Measurements from ENCODE around the gene PELI2.

PELI2 gene

DNA sequence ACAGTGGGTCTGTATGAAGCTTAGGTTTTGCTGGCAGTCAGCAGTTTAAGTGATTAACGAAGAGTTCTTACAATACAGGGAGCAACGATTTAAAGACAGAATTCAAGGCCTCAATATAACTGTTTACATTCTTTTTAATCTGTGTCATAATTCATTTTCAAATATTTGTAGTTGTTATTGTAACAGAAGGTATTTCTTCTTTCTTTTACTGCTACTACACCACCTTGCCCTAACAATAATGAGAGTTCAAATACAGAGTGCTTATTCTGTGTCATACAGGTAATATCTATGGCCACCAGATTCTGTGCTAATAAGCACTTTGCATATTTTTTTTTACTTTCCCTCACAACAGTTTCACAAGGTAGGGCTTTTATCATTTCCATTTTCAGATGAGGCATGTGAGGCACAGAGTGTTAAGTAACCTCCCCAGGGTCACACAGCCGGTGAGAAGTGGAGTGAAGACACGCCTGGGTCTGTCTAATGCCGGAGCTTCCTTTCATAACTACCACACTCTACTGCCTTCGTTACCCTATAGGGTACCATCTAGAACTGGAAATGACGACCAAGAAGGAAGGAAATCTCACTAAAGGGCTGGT is 81.9 kb downstream of the PELI2 start:
- DNase-seq (ENCODE audit: low read depth in 2 of 2, low spot score in 1 of 2): no peak

DNA sequence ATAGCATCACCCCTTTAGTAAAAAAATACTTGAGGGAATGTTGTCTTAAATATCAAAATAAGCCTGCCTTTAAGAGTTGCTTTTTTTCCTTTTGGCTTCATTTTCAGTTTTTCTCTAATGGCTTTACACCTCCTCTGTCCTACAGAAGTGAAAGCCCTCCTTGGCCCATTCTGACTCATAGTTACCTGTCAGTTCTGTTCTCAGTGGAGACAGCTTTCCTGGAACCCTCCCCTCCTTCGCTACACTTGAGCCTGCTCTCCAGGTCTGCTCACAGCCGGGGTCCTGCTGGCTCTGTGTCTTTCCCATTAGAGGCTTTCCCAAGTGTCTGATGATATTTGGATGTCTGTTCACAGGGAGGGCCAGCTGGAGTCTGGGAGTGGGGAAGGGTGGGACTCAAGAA is 84.0 kb downstream of the PELI2 start:
- no peak for DNase-seq (ENCODE audit: low read depth in 2 of 2, low spot score in 1 of 2)

DNA sequence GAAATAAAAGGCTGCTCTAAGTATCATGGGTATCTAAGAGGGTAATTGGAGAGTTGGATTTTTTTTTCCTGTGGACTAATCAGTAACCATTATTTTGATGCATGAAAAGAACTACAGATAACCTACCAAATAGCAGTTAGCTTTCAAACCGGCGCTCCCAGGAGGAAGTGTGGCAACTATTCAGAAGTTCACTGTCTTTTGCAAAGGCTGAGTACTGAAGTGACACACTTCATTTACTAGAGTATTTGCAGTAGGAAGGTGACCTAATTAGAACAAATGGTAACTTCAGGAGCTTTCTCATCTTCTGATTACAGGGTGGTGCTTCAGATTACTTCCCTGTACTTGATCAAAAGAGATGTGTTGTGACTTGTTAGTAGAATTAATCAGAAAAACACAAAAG is 87.7 kb downstream of the PELI2 start:
- no peak for DNase-seq (ENCODE audit: low read depth in 2 of 2, low spot score in 1 of 2)

DNA sequence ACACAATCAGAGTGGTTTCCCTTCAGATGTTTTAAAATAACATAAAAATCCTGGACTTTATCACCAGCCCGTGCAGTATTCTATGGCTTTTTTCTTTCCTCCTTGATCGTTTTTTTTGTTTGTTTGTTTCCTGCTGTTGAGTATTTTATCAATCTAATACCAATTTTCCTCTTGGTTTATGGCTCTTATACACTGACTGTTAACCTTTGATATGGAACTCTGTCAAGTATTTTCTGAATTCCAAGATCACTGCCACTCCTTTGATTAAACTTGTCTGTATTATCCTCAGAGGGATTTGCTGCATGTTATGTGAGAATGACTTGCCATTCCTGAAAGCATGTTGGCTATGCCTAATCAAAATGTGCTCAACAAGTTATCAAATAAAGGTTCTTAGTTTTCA is 88.4 kb downstream of the PELI2 start:
- no peak for DNase-seq (ENCODE audit: low read depth in 2 of 2, low spot score in 1 of 2)

DNA sequence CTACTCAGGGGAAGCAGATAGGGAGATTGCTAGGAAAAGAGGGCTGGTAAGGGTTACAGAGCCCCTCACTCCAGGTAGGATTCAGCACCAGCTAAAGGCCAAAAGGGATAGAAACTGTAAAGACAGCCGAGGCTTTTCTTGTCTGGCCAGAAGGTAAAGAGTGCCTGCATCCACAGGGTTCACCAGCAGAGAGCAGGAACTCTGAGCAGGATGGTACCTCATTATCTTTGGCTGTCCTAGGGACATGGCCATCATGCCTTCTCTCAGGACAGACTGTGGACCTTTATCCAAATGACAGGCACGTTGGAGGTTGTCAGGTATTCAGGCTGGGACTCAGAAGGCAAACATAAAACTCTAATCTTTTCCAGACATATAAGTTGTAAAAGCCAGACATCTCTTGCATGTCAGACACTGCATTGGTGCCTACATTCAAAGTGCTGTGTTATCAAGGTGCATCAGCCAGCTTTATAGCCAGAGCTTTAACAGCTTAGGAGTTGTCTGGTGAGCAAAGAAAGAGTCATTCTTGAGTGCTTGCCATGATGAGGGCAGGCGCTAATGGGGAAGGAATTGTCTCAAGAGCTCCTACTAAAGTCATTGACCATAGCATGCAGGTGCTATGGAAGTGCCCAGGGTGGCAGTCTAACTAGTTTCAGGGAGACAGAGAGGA is 89.5 kb downstream of the PELI2 start:
- no peak for DNase-seq (ENCODE audit: low read depth in 2 of 2, low spot score in 1 of 2)

DNA sequence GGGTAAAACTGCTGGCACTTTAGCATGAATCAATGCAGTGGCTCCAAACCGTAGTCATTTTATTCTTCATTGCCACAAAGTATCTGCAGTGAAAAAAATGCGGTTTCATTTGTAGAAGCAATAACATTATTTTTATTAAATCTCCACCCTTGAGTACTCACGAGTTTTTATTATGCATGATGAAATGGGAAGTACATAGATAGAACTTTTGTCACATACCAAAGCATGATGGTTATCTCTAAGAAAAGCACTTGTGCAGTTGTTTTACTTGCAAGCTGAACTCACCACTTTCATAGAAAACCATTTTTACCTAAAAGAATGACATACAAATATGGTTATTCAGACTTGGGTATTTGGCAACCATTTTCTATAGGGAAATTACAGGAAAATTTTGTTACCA is 90.3 kb downstream of the PELI2 start:
- DNase-seq (ENCODE audit: low read depth in 2 of 2, low spot score in 1 of 2): no peak

- DNase-seq (ENCODE audit: low read depth in 2 of 2, low spot score in 1 of 2): no peak
These were observed 92.4 kb downstream of the PELI2 start for GRCh38 chr14:56210571-56210970.

DNA sequence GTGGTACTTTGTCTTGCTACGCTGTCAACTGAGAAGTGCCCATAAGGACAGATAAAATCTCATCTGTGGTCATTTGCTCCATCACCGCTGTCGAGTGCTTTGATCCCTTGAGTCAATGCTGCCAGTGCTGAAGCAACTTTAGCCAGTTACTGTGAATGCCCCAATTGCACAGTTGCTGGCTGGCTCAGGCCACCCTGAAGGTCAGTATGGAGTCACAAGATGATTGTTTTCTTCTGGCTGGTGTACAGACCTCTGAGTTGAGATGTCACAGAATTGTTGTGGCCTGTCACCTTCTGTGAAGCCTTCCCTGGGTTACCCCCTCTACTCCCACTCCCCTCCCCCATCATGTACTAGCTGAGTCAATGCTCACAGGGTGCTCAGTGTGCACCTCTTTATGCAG is 92.9 kb downstream of the PELI2 start:
- DNase-seq (ENCODE audit: low read depth in 2 of 2, low spot score in 1 of 2): no peak

GRCh38 chr14:56211844-56212243 is 93.6 kb downstream of the PELI2 start:
- no peak for DNase-seq (ENCODE audit: low read depth in 2 of 2, low spot score in 1 of 2)

DNA sequence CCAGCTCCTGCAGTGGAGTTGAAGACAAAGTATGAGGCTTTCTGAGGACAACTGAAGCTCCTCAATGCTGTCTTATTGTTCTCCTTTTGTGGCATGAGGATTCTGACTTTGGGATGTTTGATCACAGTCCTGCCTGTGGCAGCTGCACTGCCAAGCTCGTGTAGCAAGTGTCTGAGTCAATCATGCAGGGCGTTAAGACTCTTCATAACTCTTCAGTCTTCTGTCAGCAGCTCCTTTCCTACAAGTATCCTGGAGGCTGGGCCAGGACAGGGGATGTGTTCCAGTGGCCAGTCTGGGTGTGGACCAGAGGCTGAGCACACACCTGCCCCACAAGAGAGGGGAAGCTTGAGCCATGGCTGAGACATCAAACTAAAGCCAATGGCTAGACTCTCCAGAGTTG is 94.3 kb downstream of the PELI2 start:
- no peak for DNase-seq (ENCODE audit: low read depth in 2 of 2, low spot score in 1 of 2)

DNA sequence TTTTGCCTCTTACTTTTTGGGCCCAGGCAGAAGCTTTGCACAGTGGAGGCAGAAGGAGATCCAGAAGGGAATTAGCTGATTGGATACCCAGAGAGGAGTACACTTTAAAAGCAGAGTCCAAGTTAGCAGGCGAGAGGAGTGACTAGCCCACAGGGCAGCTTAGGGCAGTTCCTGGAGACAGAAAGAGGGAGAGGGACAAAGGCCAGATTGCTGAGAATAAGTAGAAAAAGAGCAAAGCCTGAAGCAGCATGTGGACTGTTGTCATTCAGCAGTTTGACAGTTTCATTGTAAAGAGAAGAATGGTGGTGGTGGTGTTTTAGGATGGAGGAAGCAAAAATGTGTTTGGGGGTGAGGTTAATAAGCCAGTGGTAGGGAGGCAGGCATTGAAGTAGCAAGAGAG is 95.1 kb downstream of the PELI2 start:
- no peak for DNase-seq (ENCODE audit: low read depth in 2 of 2, low spot score in 1 of 2)

- DNase-seq (ENCODE audit: low read depth in 2 of 2, low spot score in 1 of 2): no peak
These were observed 97.0 kb downstream of the PELI2 start for GRCh38 chr14:56215180-56215579.

- no peak for DNase-seq (ENCODE audit: low read depth in 2 of 2, low spot score in 1 of 2)
These were observed 98.6 kb downstream of the PELI2 start for GRCh38 chr14:56216626-56217379.

DNA sequence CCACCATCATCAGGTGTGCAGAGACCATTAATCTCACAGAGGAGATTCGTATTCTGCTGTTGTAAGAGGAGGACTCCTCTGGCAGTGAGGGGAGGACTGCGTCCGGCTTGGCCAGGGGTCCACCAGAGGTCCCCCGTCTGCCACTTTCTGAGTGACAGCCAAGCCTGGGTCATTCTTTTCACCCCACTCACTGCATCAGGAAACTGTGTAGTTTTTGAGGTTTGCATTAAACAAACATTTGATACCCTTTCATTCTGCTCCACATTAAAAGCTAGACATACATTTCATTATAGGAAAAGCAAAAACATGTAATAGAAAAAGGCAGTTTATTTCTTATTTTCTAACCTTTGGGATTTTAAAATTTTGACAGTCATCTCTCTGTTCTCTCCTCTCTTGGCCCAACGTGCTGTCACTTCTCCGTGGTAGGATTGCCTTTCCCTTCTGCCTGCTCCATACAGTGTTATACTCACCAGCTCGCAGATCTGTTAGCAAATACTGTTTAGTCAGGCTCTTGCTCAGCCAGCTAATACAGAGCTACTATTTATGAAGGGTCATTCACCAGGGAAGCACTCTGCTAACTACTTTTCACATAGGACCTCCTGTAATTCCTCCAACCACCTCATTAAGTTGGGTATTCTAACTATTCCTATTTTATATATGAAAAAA is 99.3 kb downstream of the PELI2 start:
- no peak for DNase-seq (ENCODE audit: low read depth in 2 of 2, low spot score in 1 of 2)

- DNase-seq (ENCODE audit: low read depth in 2 of 2, low spot score in 1 of 2): no peak
These were observed 101.6 kb downstream of the PELI2 start for GRCh38 chr14:56219666-56220413.

- no peak for DNase-seq (ENCODE audit: low read depth in 2 of 2, low spot score in 1 of 2)
These were observed 103.3 kb downstream of the PELI2 start for GRCh38 chr14:56221382-56222128.

- DNase-seq (ENCODE audit: low read depth in 2 of 2, low spot score in 1 of 2): no peak
These were observed 106.0 kb downstream of the PELI2 start for GRCh38 chr14:56224229-56224628.

DNA sequence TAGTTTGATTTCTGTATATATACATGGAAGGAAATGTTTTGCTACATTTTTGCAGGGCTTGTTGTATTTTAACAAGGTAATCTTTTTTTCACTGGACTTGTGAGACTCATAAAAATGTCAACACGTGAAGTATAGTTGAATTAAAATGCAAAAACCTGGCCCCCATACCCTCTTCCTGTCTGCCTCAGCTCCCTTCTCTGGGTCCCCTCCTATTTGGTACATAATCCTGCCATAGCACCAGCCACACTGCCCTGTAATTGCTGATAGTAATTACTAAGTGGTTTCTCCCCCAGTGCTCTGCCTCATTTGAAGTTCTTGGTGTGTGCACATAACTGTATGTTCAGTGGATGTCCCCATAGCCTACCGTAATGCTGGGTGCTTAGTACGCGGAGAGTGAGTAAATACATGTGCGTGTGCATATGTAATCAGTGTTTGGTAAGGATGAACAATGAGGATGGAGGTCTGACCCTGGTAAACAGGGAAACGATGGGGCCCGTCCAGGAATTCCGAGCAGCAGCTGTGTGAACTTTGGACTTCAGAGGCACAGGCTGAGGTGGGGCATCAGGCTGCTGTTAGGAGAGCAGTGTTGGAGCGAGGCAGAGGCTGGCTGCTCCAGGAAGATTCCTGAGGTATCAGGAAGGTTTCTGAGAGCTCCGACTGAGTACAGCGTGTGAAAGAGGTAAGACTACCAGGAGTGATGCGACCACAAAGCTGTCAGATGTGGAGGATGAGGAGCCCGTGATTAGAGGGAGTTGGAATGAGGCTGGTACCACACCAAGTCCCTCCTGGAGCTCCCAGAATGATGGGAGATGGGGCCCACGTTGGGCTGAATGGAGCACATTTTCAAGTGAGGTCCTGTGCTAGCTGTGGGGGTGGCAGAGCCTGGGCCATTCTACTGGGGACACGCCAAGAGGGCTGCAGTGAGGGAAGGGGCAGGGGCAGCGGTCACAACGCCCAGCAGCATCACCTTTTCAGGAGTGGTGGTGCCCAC is 106.8 kb downstream of the PELI2 start:
- no peak for DNase-seq (ENCODE audit: low read depth in 2 of 2, low spot score in 1 of 2)

- DNase-seq (ENCODE audit: low read depth in 2 of 2, low spot score in 1 of 2): no peak
These were observed 117.2 kb downstream of the PELI2 start for GRCh38 chr14:56235388-56235787.

Measured in stimulated activated CD8-positive, alpha-beta memory T cell treated with anti-CD3 and anti-CD28 coated beads, Interleukin-4, amount 100 ng/mL, for 4 hours (primary cell).